GM21390 (cell line): Measurements from ENCODE around the gene FAM199X.
"Not testable (repeated sequence)": the region's sequence is repeated elsewhere in the genome, so short reads cannot be mapped to it uniquely, and the experiment has no call there.

Experiments
- ATAC-seq: cut with Tn5 transposase; IDR thresholded peaks from one replicate; pipeline ENCODE4 v1.9.1; 2021; ENCODE audit not compliant: unreplicated experiment

The FAM199X gene

DNA sequence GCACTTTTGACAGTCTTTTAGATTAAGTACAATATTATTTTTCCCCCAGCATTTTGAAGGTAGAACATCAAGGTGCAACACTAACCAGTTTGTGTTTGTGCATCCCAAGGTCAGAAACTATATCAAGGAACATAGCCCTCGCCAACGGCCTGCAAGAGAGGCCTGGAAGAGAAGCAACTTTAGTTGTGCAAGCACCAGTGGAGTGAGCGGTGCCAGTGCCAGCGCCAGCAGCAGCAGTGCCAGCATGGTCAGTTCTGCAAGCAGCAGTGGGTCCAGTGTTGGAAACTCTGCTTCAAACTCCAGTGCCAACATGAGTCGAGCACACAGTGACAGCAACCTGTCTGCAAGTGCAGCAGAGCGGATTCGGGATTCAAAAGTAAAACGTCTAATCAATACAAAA lies 21.7 kb downstream of the FAM199X start:
- no peak for ATAC-seq

DNA sequence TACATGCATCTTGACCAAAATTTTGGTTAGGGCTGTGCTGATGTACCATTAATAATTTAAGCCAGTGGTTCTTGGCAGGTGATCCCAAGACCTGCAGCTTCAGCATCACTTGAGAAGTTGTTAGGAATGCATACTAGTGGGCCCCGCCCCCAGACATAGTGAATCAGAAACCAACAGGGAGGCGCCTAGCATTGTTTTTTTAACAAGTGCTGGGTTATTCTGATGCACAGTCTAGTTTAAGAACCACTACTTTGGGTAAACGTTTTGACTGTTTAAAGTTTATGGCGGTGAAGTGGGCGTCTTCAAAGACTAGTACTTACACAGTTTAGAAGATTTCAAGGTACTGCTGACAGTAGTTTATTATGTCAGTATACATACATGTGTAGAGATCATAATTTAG lies 23.6 kb downstream of the FAM199X start:
- ATAC-seq, result no peak

DNA sequence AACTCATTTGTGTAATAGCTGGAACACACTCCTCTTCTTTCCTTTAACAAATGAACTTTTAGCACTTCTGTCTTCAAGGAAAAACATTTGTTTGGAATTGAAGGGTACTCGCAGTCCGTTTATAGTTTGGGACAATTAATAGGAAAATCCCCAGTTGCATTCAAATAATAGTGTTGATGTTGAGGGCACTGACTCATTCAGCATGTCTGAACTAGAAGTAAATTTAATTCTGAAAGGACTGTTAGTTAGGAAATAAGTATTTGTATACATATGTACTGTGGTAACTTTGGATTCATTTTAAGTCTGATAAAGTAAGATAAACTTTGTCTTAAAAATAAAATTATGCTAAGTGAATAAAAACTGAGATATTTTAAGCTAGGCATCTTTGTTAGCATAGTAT lies 27.2 kb downstream of the FAM199X start:
- no peak for ATAC-seq

DNA sequence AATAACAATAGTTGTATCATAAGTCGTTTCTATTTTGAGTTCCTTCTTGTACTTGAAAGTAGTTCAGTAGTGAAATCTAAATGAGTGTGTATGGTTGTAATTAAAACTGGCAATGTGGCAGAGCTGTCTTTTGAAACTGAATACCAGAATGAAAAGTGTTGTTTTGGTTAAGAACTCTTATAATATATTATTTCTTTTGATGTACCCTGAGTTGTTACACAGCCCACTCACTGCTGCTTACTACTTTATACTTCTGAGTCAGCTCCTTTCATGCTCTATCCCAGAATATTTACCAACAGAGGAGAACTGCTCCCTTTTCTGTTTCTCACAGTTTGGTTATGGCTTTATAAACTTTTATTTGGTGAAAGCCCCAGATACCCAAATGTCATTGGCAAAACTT lies 28.8 kb downstream of the FAM199X start:
- ATAC-seq, result no peak

DNA sequence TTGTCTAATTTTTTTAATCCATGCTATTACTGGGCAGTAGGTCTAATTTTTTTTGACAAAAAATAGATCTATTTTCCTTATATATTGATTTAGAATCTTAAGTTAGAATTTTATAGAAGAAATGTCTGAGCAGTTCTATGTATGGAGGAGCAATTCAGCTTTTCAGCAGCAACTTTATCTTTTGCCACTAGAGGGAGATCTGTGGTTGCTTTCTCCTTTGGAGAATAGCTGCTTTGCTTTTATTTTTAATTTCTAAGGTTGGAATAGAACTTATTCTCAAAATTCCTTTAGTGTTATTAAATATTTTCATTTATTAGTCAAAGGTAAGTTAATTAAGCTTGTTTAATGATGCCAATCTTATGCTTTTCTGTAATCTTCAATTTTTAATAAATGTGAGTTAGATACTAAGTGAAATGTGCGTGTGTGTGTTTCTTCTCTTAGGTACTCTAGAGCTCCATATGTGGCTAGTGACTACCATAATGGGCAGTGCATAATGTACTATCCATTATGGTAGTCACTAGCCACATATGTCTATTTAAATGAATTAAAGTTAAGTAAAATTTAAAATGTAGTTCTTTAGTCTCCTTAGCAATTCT lies 29.3 kb downstream of the FAM199X start:
- peak; percentile 68 for ATAC-seq

DNA sequence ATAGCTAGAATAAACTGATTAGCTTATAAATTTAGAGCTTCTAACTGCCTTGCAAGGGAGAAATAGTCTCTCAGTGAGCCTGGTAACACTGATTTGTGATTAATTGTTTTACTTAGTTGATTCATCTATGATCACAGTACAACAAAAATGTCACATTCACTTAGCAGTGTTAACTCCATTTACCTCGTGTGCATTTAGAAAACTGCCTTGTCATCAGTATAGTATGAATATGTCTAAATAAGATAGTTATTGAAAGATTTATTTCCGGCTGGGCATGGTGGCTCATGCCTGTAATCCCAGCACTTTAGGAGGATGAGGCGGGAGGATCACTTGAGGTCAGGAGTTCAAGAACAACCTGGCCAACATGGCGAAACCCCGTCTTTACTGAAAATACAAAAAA lies 39.3 kb downstream of the FAM199X start:
- no peak for ATAC-seq

DNA sequence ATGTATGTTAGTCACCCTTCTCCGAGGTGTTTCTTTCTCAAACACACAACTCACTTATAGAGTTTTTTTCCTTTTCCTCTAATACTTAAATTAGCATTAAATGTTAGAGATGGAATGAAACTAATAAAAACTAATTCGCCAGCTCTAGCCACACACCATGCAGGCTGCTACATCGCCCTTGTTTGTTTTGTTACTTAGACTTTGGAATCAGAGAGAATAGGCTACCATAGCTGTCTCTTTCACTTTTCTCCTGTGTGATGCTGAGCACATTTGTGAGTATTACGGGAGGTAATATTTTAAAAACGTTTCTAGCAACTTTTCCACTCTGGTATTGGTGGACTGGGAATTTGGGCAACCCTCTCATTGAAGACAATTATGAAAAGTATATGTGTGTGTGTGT lies 44.9 kb downstream of the FAM199X start:
- ATAC-seq, result no peak

DNA sequence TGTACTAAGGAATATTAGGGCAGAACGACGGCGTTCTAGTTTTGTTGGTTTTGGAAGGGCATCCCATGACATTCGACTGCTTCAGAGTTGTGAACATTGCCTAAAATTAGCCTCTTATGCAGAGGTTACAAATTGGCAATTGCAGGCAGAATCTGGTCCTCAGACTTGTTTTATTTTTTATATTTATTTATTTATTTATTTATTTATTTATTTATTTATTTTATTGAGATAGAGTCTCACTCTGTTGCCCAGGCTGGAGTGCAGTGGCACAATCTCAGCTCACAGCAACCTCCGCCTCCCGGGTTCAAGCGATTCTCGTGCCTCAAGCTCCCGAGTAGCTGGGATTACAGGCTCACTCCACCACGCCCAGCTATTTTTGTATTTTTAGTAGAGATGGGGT lies 63.8 kb downstream of the FAM199X start:
- not testable (repeated sequence) for ATAC-seq
